DMS 273 (cell line): Measurements from ENCODE around the gene CLRN2.
A peak's percentile ranks its signal among the peaks of the same experiment; 100 is the strongest.
"Not testable (repeated sequence)": the region's sequence is repeated elsewhere in the genome, so short reads cannot be mapped to it uniquely, and the experiment has no call there.

Source experiments
- DNase-seq: peaks from one replicate; lab custom pipeline; 2025; ENCODE audit not compliant: unreplicated experiment; lab: John Stamatoyannopoulos, UW

The CLRN2 gene

DNA sequence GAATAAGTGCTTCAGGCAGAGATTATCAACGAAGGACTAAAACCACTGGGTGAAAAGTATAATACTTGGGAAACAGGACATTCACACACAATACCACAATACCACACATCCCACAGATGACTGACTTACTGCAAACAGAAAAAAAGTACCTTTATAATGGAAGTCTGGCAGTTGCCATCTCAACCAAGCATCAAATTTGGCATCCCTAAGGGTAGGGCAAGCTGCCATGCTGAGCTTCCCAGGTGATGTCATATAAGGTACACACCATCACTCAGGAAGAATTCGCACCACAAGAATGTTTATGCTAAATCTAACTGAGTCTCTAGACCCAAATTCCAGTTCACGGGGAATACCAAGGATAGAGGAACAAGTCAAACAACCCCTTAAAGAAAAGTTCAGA is 12.2 kb upstream of the CLRN2 start:
- no peak for DNase-seq

DNA sequence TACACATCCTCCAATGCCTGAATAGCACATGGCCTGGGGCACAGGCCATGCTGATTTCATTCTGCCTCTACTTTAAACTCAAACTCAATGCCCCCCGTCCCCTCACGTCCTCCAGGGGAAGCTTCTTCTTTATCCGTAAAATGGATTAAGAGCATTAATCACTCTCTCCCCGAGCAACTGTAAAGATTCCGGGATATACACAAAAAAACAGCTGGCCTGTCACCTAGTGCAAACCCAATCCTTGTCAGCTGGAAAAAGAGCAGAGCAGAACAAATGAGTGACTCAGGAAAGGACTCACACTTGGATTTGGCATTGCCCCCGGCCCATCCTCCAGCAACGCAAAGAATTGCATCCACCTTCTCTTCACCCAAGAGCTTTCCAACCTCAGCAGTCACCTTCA is 10.9 kb upstream of the CLRN2 start:
- no peak for DNase-seq

DNA sequence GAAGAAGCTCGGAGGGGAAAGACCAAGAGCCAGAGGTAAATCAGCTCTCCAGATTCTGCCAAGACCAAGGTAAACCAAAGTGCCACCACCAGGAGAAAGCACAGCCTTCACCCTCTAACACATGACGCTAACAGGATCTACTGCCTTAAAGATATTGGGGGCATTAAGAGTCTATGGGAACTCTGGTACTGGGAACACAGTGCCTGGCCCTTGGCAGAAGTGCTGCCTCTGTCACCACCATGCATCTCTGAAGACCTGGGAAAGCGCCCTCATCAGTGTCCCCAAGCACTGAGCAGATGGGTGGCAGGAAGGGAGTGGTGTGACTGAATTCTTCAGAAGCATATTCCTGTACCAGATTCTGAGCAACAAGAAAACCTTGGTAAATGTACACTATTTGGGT is 4.4 kb upstream of the CLRN2 start:
- no peak for DNase-seq

DNA sequence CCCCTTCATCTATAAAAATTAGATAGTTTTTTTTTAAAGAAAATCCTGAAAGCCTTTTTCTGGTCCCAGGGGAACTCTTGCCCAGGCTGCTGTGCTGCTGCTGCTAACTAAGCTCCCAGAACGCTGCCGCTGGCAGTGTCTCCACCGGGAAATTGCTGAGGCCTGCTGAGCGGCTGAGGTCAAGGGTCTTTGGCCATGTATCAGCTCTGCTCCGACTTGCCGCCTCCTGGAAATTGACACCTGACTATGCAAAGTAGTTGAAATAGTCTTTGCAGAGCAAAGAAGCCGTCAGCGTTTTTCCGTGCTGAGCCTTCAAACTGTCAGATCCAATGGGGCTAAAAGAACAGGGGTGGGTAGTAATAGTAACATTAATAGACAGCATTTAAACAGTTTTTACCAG is 3.9 kb upstream of the CLRN2 start:
- DNase-seq = peak; percentile 27

DNA sequence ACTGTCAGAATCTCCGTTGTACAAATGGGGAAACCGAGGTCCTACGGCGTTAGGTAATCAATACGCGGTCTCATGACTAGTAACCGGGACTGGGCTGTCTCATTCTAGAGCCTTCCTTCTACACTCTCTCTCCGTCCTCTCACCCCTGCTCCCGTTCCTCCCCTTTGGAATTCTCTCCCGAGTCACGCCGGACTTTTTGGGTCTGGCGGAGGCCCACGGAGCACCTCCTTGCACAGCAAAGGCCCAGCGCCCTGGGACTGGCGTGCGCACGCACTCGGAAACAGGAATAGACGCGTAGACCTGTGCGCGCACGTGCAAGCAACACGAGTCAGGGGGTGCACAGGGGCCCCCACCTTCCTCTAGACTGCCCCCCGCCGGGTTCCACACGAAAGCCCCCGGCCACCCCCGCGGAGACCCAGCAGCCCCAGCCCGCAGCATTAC is 3.4 kb upstream of the CLRN2 start:
- DNase-seq = peak; percentile 68

DNA sequence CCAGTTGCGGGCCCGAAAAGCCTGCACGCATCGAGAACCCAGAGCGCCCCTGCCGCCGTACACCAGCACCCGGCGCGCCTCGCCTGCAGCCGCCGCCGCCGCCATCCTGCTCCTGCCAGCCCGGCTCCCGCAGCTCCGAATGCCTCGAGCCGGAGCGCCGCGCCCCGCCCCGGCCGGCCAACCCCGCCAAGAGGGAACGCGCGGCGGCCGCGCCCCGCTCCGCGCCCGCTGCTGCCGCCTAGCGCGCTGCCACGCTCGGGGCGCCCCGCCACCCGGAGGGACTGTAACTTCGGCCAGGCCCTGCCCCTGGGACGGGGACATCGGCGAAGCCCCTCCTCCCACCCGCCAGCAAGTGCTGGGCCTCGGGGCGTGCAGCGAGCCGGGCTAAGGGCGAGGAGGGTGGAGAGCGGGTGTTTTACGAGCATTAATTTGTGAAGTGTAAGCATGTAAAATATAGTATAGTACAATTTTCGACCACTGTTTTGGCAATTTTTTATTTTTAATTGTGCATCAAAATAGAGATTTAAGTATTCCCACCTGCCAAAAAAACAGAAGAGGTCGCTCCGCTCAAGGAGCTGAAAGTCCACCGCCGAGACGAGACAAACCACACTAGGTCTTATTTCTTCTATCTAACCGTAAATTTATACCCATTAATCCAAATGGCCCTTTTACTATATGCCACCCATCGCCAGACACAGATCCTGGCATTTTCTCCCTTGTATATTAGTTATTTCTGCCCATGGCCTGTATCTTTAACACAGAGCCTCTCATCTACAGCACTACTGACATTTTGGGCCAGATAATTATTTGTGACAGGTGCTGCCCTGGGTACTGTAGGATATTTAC is 2.8 kb upstream of the CLRN2 start, which contains the start of gene QDPR:
Gene QDPR, minus strand, starts transcription at position 141 of the 846 bp plus-strand sequence. Its CDS starts 36 bp downstream, at position 105.
- DNase-seq = peak; percentile 86

DNA sequence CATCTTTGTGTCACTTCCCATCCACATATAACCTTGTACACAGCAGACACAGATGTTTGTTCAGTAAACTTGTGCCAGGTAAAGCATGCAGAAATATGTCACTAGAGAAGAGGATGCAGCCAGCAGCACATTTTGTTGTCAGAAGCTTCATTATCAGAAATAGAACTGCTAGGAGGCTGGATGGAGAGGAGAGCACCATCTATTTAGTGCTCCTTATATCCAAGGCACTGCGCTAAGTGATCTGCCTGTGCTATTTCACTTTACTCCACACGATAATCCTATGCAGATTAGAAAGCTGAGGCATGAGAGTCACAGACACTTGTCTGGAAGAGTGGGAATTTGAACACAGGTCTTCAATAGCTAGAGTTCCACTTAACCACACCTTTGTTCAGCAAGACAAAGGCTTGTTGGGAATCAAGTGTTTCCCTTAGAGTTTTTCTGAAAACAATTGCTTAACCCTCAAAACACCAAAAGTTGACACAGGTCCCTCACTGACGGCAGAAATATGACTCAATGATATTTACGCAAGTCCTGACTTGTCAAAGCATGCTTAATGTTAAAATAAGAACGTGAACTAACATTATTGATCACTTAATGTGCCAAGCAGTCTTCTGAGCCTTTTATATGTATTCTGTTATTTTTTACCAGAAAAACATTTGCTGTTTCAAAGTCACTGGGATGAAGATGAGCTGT is 1.8 kb upstream of the CLRN2 start:
- no peak for DNase-seq

DNA sequence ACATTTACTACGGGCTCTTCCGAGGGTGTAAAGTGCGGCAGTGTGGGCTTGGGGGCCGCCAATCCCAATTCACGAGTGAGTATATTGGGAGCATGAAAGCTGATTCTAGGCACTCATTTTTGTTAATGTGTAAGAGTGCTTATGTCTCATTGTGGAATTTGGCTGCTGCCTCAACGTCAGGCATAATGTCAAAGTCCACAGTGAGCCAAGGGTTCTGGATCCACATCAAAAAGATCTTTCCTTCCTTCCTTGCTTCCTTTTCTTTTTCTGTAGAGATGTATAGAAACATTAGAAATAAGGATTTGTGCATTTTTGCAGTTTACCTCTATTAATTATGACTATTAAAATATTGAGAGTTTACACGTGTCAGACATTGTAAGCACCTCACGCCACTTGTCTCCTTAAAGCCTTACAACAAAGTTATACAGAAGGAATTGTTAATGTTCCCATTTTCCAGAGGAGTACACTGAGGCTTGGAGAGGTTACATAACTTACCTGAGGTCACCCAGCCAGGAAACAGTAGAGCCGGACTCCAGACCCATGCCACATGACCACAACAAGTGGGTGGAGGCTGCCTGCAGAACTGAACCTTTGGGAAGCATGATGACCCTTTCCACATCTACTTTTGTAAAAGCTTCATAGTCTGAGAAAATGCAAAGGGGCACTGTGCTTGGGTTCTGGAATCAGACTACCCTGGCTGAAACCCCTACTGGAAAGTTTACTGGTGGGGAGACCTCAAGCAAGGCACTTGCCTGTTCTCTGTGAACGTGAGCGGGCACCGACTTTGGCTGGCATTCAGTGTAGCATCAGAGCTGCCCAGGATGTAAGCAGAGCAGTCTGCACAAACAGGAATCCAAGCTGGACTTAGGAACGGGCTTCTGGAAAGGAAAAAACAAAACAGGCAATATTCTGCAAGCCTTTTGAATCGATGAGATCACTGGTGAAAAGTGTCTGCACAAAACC is 761 bp downstream of the CLRN2 start:
- DNase-seq = no peak

DNA sequence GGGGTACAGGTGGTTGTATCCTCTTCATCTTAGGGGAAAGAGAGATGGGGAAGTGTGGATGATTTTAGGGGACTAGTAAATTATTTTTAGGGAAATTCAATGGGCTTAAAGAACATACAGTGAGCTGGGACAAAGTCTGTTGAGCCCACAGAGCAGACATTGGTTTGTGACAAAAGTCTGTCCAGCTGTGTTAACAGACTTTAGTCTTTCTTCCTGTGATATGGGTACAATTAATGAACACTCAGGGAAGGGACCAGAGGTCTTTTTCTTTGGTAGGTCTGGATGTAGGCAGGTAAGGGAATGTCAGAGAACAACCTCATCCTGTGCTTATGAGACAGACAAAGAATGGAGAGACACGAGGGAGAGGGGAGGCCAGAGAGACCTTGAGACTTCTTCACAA is 2.0 kb downstream of the CLRN2 start:
- no peak for DNase-seq

DNA sequence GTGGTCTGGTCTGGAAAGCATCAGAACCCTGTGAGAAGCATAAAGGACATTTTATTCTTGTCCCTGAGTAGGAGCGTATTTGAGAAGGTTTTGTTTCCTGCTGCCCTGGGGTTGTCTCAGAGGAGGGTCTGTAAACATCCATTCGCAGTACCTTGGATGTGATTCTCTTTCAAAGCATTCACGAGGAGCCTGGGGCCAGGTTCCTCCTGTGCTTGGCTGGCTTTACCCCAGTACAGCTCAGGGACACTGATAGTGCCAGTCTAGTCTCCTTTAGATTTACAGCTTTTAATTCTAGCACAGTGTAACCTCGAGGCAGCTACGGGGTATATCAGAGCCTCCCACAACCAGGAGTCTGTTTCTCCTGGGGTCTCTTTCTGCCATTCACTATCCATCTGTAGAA is 2.7 kb downstream of the CLRN2 start:
- no peak for DNase-seq

DNA sequence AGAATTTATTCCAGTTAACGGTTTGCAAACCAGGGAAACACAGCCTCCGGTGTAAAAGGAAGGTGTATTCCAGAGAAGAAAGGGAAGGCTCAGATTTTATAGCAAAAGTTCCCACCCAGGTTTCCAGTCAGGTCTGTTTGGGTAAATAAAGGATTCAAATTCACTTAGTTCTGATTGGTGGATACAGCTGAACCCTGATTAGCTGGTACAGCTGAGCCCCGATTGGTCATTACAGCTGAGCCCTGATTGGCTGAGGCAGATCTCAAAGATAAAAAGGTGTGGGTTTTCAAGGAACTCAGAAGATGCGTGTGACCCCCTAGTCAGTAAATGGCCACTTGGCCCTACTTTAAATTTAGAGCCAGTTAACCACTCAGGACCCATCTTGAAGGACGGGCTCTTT is 6.6 kb downstream of the CLRN2 start:
- DNase-seq = no peak

DNA sequence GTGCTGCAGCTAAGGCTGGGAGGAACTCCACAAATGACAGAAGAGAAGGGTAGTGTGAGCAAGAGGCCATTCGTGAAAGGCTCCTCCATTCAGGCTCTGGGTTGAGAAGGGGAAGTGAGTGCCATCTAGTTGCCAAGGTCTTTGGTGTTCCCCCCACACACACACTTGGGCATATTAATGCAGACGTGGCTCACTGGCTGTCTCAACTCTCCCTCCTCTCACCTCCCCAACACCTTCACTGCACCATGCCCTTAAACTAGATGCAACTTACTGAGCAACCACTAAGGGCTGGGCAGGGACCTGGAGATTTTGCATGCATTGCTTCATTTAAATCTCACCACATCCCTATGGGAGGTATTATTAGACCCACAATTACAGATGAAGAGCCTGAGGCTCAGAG is 8.7 kb downstream of the CLRN2 start:
- no peak for DNase-seq

DNA sequence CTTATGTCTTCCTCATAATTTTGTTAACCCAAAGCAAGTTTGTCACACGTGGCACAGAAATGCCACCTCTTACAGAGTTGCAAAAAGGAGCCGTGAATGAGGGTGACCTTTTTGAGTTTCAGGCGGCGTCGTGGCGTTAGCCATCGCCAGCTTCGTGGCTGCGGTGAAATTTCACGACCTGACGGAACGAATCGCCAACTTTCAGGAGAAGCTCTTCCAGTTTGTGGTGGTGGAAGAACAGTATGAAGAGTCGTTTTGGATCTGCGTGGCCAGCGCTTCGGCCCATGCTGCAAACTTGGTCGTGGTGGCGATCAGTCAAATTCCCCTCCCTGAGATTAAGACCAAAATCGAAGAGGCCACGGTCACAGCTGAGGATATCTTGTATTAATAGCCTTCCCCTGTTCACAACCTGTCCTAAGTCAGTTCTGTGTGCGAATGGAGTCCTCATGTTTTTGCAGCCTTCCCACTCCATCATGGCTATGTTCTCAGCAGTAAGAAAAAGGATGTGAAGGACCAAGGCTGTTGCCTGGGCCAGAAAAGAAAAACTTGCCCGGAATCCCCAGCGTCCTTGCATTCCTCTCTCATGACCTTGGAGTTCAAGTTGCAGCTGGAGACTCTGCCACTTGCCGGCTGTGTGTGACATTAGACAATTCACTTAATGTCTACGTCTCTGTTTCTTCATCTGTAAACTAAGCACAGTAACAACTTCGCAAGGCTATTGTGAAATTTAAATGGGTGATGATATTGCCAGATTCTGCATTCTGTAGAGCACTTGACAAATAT is 11.9 kb downstream of the CLRN2 start:
- DNase-seq = no peak

DNA sequence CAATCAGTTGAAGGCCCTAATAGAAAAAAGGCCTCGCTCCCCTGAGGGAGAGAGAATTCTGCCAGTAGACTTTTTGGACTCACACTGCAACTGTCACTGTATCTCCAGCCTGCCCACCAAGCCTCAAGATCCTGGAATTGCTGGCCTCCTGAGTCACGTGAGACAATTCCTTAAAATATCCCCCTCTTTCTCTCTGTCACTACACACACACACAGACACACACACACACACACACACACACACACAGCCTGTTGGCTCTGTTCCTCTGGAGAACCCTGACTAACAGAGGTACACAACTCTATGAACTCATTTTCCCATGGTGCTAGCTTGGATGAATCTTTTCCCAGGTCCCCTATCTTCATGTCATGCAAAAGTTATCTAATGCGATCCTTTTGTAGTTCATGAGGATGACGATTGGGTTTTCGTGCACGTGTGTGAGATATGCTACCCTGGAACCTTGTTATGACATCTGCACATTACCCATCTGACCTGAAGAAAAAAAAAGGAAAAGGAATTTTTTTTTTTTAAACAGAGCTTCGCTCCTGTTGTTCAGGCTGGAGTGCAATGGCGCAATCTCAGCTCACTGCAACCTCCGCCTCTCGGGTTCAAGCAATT is 13.7 kb downstream of the CLRN2 start:
- no peak for DNase-seq

DNA sequence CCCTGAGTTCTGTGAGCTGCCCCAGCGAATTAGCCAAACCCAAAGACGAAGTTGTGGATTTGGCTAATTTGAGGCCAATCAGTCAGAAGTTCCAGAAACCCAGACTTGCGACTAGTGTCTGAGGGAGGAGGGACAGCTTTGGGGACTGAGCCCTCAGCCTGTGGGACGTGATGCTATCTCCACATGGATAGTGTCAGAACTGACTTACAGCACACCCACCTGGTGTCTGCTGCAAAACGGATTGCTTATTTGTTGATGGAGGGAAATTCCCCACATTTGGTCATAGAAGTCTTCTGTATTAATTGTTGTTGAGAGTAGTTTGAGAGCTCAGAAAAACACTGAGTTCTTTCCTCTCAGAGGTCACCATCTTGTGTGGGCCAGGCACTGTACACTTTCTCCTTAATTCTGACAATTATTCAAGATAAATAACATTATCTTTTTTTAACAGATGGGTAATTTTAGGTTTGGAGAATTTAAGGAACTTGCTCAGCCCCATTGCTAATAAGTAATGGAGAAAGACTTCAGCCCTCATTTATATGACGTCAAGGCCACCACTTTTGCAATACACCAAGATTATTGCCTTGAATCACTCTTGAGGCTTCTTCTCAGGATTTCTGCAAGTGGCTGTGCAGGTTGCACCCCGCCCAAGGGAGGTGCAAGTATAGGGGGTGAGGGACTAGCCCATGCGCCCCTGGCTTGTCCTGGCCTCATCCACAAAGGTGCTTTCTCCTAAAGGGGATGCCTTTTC is 16.7 kb downstream of the CLRN2 start:
- no peak for DNase-seq

DNA sequence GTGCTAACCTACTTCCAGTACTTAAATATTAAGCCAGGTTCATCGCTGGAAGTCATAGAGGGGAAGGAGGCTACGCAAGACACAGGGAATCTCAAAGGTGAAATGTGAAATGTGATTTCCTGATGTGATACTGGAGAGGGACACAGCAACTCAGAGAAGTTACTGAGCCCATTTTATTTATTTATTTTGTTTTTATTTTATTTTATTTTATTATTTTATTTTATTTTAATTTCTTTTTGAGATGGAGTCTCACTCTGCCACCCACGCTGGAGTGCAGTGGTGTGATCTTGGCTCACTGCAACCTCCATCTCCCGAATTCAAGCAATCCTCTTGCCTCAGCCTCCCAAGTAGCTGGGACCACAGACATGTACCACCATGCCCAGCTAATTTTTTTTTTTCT is 19.7 kb downstream of the CLRN2 start:
- no peak for DNase-seq

DNA sequence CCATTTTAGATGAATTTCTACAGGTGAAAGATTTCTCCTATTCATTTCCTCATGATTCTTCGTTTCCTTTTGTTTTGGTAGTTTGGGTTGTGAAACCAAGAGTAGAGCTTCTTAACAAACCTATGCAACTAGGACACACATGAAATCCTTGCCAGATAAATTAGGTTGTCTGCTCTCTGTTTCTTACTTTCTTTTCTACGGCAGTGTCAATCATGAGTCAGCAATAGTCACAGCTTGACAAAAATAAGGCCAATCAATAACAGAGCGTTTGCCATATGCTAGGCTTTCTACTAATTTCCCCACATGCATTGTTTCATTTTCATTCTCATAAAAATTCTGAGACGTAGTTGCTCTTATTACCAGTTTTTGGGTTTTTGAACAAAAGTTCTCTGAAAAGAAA is 20.3 kb downstream of the CLRN2 start:
- no peak for DNase-seq

DNA sequence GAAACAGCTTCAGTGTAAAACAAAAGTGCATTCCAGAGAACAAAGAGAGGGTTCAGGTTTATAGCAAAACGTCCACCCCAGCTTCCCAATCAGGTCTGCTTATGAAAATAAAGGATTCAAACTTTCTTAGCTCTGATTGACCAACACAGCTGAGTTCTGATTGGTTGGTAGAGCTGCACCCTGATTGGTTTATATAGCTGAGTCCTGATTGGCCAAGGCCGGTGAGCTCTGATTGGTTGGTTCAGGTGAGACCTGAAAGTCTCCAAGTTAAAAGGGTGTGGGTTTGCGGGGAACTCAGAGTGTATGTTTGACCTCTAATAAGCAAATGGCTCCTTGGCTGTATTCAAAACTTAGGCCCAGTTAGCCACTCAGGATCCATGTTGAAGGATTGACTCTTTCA is 20.9 kb downstream of the CLRN2 start:
- no peak for DNase-seq

DNA sequence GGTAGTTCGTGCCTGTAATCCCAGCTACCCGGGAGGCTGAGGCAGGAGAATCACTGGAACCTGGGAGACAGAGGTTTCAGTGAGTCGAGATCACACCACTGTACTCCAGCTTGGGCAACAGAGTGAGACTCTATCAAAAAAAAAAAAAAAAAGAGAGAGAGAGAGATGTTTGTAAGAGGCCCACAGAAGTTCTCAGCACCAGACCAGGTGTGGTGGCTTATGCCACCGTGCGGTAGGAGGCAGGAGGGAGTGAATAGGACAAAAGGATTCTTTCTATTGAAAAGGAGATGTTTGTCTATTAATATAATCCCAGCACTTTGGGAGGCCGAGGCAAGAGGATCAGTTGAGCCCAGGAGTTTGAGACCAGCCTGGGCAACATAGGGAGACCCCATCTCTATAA is 22.1 kb downstream of the CLRN2 start:
- not testable (repeated sequence) for DNase-seq
